ENCODE results near the gene AMZ1. TPM values are rescaled to one million over a fixed set of nuclear protein-coding genes. Genes with fewer than 3 reads are reported as not detected.
A peak's percentile ranks its signal among the peaks of the same experiment; 100 is the strongest.

Gene AMZ1
- total and polyA plus RNA-seq, 2 donors (not counting 1 experiment from before 2014, with no cell fraction given): 0.26 to 0.33 TPM

- H4K20me1 ChIP-seq (ENCODE audit: control insufficient read depth, extremely low read depth, insufficient read depth, low read length): no peaks in the 10 kb centered on the region
- peak overlapping the region in 1 of 4 experiments; percentile 14 for H3K4me3 ChIP-seq (replicated peaks in 1 of 4; ENCODE audit: control extremely low read depth in 1 of 4, insufficient read depth in 1 of 4, low read depth in 3 of 4, low read length in 4 of 4)
- no peak overlapping the region for H2AFZ ChIP-seq (ENCODE audit: low read length)
- H3K27me3 ChIP-seq (ENCODE audit: control insufficient read depth, insufficient read depth, low read length): no peaks in the 10 kb centered on the region
- H3K9me3 ChIP-seq (ENCODE audit: control insufficient read depth, insufficient read depth, low read depth, low read length): no peaks in the 10 kb centered on the region
- H3K9ac ChIP-seq (ENCODE audit: insufficient read depth, low read length): peak overlapping the region; percentile 79
- TF ChIP-seq EZH2 (IDR thresholded peaks at IDR 0.05; ENCODE audit: low read length, missing control alignments) (no peak), CTCF (conservative IDR thresholded peaks at IDR 0.05 in 1 of 2, IDR thresholded peaks at IDR 0.05 in 1 of 2; ENCODE audit: low read depth in 1 of 2, low read length in 2 of 2) (no peak)
- peak overlapping the region; percentile 93 for H3K27ac ChIP-seq (ENCODE audit: insufficient read depth, low read length)
- peaks cover 52% of the 10 kb centered on the region for H3K79me2 ChIP-seq (ENCODE audit: control insufficient read depth, insufficient read depth, low read length)
- peak; percentile 94 to 99 for DNase-seq (ENCODE audit: low read depth in 2 of 2)
- peak overlapping the region; percentile 59 for H3K4me2 ChIP-seq (ENCODE audit: extremely low read depth, insufficient read depth, low read length)
- H3K36me3 ChIP-seq (ENCODE audit: control insufficient read depth, insufficient read depth, low read length): peaks cover 8% of the 10 kb centered on the region
- H3K4me1 ChIP-seq (ENCODE audit: control insufficient read depth, extremely low read depth, insufficient read depth, low read length): peaks cover 51% of the 10 kb centered on the region
Measured at GRCh38 chr7:2641406-2642393, 46.3 kb upstream of the AMZ1 start.

- Histone ChIP-seq H3K27me3 (ENCODE audit: control insufficient read depth, insufficient read depth, low read length) (no peaks in the 10 kb centered on the region), H3K4me1 (ENCODE audit: control insufficient read depth, extremely low read depth, insufficient read depth, low read length) (peaks cover 35% of the 10 kb centered on the region), H2AFZ (ENCODE audit: low read length) (no peak overlapping the region), H3K9ac (ENCODE audit: insufficient read depth, low read length) (no peak overlapping the region), H3K4me2 (ENCODE audit: extremely low read depth, insufficient read depth, low read length) (no peak overlapping the region), H3K4me3 (replicated peaks in 1 of 4; ENCODE audit: control extremely low read depth in 1 of 4, insufficient read depth in 1 of 4, low read depth in 3 of 4, low read length in 4 of 4) (no peak overlapping the region), H3K9me3 (ENCODE audit: control insufficient read depth, insufficient read depth, low read depth, low read length) (no peaks in the 10 kb centered on the region), H3K79me2 (ENCODE audit: control insufficient read depth, insufficient read depth, low read length) (peaks cover 33% of the 10 kb centered on the region), H3K27ac (ENCODE audit: insufficient read depth, low read length) (no peak overlapping the region), H4K20me1 (ENCODE audit: control insufficient read depth, extremely low read depth, insufficient read depth, low read length) (no peaks in the 10 kb centered on the region), H3K36me3 (ENCODE audit: control insufficient read depth, insufficient read depth, low read length) (peaks cover 14% of the 10 kb centered on the region)
- no peak for TF ChIP-seq EZH2 (IDR thresholded peaks at IDR 0.05; ENCODE audit: low read length, missing control alignments)
- no peak for TF ChIP-seq CTCF (conservative IDR thresholded peaks at IDR 0.05 in 1 of 2, IDR thresholded peaks at IDR 0.05 in 1 of 2; ENCODE audit: low read depth in 1 of 2, low read length in 2 of 2)
- DNase-seq (ENCODE audit: low read depth in 2 of 2): no peak
Measured at GRCh38 chr7:2643386-2644219, 44.4 kb upstream of the AMZ1 start.

- no peak overlapping the region for H3K9ac ChIP-seq (ENCODE audit: insufficient read depth, low read length)
- H4K20me1 ChIP-seq (ENCODE audit: control insufficient read depth, extremely low read depth, insufficient read depth, low read length): no peaks in the 10 kb centered on the region
- TF ChIP-seq CTCF (conservative IDR thresholded peaks at IDR 0.05 in 1 of 2, IDR thresholded peaks at IDR 0.05 in 1 of 2; ENCODE audit: low read depth in 1 of 2, low read length in 2 of 2) (no peak), EZH2 (IDR thresholded peaks at IDR 0.05; ENCODE audit: low read length, missing control alignments) (no peak)
- H3K36me3 ChIP-seq (ENCODE audit: control insufficient read depth, insufficient read depth, low read length): peaks cover 17% of the 10 kb centered on the region
- no peak overlapping the region for H2AFZ ChIP-seq (ENCODE audit: low read length)
- peaks cover 29% of the 10 kb centered on the region for H3K4me1 ChIP-seq (ENCODE audit: control insufficient read depth, extremely low read depth, insufficient read depth, low read length)
- H3K4me3 ChIP-seq (replicated peaks in 1 of 4; ENCODE audit: control extremely low read depth in 1 of 4, insufficient read depth in 1 of 4, low read depth in 3 of 4, low read length in 4 of 4): no peak overlapping the region
- no peak for DNase-seq (ENCODE audit: low read depth in 2 of 2)
- H3K79me2 ChIP-seq (ENCODE audit: control insufficient read depth, insufficient read depth, low read length): peaks cover 28% of the 10 kb centered on the region
- no peak overlapping the region for H3K27ac ChIP-seq (ENCODE audit: insufficient read depth, low read length)
- no peaks in the 10 kb centered on the region for H3K9me3 ChIP-seq (ENCODE audit: control insufficient read depth, insufficient read depth, low read depth, low read length)
- H3K4me2 ChIP-seq (ENCODE audit: extremely low read depth, insufficient read depth, low read length): no peak overlapping the region
- no peaks in the 10 kb centered on the region for H3K27me3 ChIP-seq (ENCODE audit: control insufficient read depth, insufficient read depth, low read length)
Measured at GRCh38 chr7:2644220-2644561, 43.8 kb upstream of the AMZ1 start.
